K562 (cell line): ENCODE results near the gene RXRB. TPM values are rescaled to one million over a fixed set of nuclear protein-coding genes. Genes with fewer than 3 reads are reported as not detected.

ENCODE experiments used
- CBX3 ChIP-seq, 2 experiments: IDR thresholded peaks; 1 replicate in 1 of 2; 2 replicates in 1 of 2; pipeline ENCODE4 v1.6.1; 2012; ENCODE audit warnings: inconsistent platforms in 2 of 2, low read length in 2 of 2, borderline replicate concordance in 1 of 2, control low read depth in 1 of 2
- CCNT2 ChIP-seq: IDR thresholded peaks from 2 replicates; pipeline ENCODE4 v1.6.1; 2011; ENCODE audit warnings: borderline replicate concordance, low read depth, mild to moderate bottlenecking, moderate library complexity, mixed read lengths, low read length; ENCODE audit not compliant: insufficient read length; ENCODE audit errors: extremely low read depth
- ERF ChIP-seq: fragments of 450-650 bp; formaldehyde crosslinking; IDR thresholded peaks from 2 replicates; pipeline ENCODE4 v1.4.0; 2020; ENCODE audit warnings: mild to moderate bottlenecking, mixed read lengths
- ESRRB ChIP-seq: fragments of 250-450 bp; sonication (Bioruptor Pico); IDR thresholded peaks from 2 replicates; pipeline ENCODE4 v1.5.0; 2020; ENCODE audit warnings: mild to moderate bottlenecking, moderate library complexity, borderline replicate concordance
- MLX ChIP-seq, 2 experiments: fragments of 450-650 bp in 1 of 2; sonication (generic) in 1 of 2; formaldehyde crosslinking; conservative IDR thresholded peaks; 2 replicates each; pipeline versions ENCODE4 v1.4.0 to v1.8.1; 2020 to 2022; ENCODE audit warnings: mild to moderate bottlenecking in 1 of 2, missing genetic modification reagents in 1 of 2
- NFE2 ChIP-seq: IDR thresholded peaks from 2 replicates; pipeline ENCODE4 v1.6.1; 2014; ENCODE audit warnings: antibody characterized with exemption, low read depth
- RFX1 ChIP-seq: fragments of 450-650 bp; IDR thresholded peaks from 2 replicates; pipeline ENCODE4 v1.6.1; 2016; ENCODE audit warnings: mild to moderate bottlenecking, moderate library complexity
- TFE3 ChIP-seq: fragments of 450-650 bp; formaldehyde crosslinking; IDR thresholded peaks from 2 replicates; pipeline ENCODE4 v1.4.0; 2020; ENCODE audit warnings: mild to moderate bottlenecking, mixed read lengths
- THRAP3 ChIP-seq: fragments of 450-650 bp; IDR thresholded peaks from 2 replicates; pipeline ENCODE4 v1.6.1; 2016; ENCODE audit warnings: mild to moderate bottlenecking, inconsistent platforms, borderline replicate concordance
- ZBTB7A ChIP-seq: IDR thresholded peaks from 2 replicates; pipeline ENCODE4 v1.6.1; 2011; ENCODE audit warnings: low read depth, mild to moderate bottlenecking, low read length, moderate library complexity, borderline replicate concordance; ENCODE audit not compliant: control insufficient read depth
- ZNF354B ChIP-seq: fragments of 250-450 bp; sonication (Bioruptor Pico); IDR thresholded peaks from 2 replicates; pipeline ENCODE4 v1.4.0; 2020
- ZNF444 ChIP-seq: fragments of 250-450 bp; sonication (Bioruptor Pico); IDR thresholded peaks from 2 replicates; pipeline ENCODE4 v1.4.0; 2020; ENCODE audit warnings: mild to moderate bottlenecking, moderate library complexity
- ZNF780A ChIP-seq: fragments of 250-450 bp; sonication (Bioruptor Pico); IDR thresholded peaks from 2 replicates; pipeline ENCODE4 v1.5.0; 2021; ENCODE audit warnings: mild to moderate bottlenecking
- polyA plus RNA-seq, 8 experiments: library from polyadenylated mRNA; depleted of rRNA in 4 of 8; stranded (reverse) in 5 of 8; unstranded in 3 of 8; fragments of >200 nt; fragmentation: Nextera tagmentation in 2 of 8; fragmentation: Illumina TruSeq in 1 of 8; extraction: Ambion mirVana in 2 of 8; extraction: Trizol in 1 of 8; gene quantifications; 2 replicates each; pipeline versions ENCODE4 v1.2.1 to v1.2.3, GENCODE V29; 2011 to 2014; ENCODE audit warnings: inconsistent platforms in 1 of 8, missing spikeins in 1 of 8
- total RNA-seq, 7 experiments: library from RNA; depleted of rRNA in 6 of 7; stranded (reverse); fragments of >200 nt in 6 of 7; fragmentation: Illumina TruSeq in 2 of 7; extraction: Trizol in 2 of 7; gene quantifications; 2 replicates each; pipeline versions ENCODE4 v1.2.1 to v1.2.3, GENCODE V29; 2011 to 2021; ENCODE audit warnings: low replicate concordance in 1 of 7
- TF ChIP-seq, protein P1 (sequence below), 3 experiments: fragments of 200-800 bp in 1 of 3; sonication (Bioruptor generic) in 1 of 3; sonication (generic) in 1 of 3; formaldehyde crosslinking in 1 of 3; IDR thresholded peaks; 2 replicates each; pipeline versions ENCODE4 v1.6.1 to v1.8.0; 2016 to 2022; ENCODE audit warnings: mild to moderate bottlenecking in 2 of 3, missing compliant biosample characterization in 2 of 3, missing genetic modification characterization in 2 of 3, missing genetic modification reagents in 1 of 3
- TF ChIP-seq, protein P2 (sequence below): sonication (generic); formaldehyde crosslinking; IDR thresholded peaks from 2 replicates; pipeline ENCODE4 v1.8.0; 2023; ENCODE audit warnings: mild to moderate bottlenecking, missing genetic modification reagents
- TF ChIP-seq, protein P3 (sequence below): fragments of 200-800 bp; sonication (Bioruptor generic); IDR thresholded peaks from 2 replicates; pipeline ENCODE4 v1.6.1; 2017; ENCODE audit warnings: missing genetic modification characterization, missing compliant biosample characterization

Gene RXRB
- total and polyA plus RNA-seq, 9 of the 15 experiments (the other 6 are each of a cell fraction or from before 2014, with no cell fraction given), result 0.76 to 35.5 (median 18.4) TPM

DNA sequence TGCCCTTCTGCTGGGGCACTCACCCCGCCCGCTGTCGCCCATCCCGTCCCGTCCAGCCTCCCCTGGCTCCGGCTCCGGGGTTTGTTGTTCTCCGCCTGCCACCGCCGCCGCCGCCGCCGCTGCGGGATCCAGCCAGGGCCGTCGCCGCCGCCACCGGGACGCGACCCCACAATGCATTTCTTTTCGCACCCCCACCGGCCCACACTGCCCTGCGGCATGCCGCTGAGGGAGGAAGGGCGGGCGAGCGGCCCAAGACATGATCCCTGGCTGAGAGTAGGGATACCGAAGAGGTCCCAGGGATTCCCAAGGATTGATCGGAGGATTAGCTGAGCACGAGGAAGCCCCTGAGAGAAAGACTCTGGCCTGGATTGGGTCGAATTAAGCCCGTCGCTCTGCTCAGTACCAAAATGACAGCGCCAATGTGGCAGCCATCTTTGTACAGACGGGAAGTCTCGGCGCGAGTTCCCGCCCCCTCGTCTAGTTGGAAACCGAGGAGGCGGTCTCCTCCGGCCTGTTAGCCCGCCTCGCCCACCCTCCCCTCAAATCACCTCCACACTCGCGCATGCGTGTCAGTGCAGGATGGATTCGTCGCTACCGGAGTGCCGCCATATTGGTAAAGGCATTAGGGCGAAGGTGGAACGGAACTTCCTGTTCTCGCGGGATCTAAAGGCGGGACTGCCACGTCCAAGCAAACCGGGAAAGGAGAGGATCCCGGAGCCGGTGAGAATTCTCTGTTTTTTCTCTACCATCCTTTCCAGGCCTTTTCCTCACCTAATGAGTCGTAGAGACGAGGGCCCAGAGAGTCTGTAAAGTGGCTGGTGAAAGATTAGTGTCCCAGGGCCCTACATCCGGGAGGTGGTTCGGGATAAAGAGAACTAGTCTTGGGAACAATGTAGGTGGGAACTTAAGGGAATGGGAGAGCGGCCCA, at the start of gene RXRB, which contains the start of gene SLC39A7 (continued):
- TF ChIP-seq NFE2 (peak; percentile 16; the same call in 1 of the 2 replicates), RFX1 (no peak), ZNF780A (CRISPR knock-in tag) (no peak), ERF (CRISPR knock-in tag) (peak; percentile 93), ESRRB (CRISPR knock-in tag) (no peak), ZNF444 (no peak), ZBTB7A (peak; percentile 68; the same call in 1 of the 2 replicates), ZNF354B (CRISPR knock-in tag) (no peak), TFE3 (CRISPR knock-in tag) (no peak), THRAP3 (no peak), CBX3 (IDR thresholded peaks at IDR 0.05; ENCODE audit: borderline replicate concordance in 1 of 2, low read length in 2 of 2) (peak in 1 of 2 experiments; percentile 80; a peak in 1 of 3 replicates), MLX (CRISPR knock-in tag; conservative IDR thresholded peaks at IDR 0.05) (peak; percentile 83 to 92; a peak in 2 of 4 replicates), CCNT2 (peak; percentile 93)
- TF ChIP-seq, protein P1, sequence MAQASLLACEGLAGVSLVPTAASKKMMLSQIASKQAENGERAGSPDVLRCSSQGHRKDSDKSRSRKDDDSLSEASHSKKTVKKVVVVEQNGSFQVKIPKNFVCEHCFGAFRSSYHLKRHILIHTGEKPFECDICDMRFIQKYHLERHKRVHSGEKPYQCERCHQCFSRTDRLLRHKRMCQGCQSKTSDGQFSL (CRISPR knock-in tag; IDR thresholded peaks at IDR 0.05), result peak; percentile 99
- TF ChIP-seq, protein P1 (tag; IDR thresholded peaks at IDR 0.05), result peak in 1 of 2 experiments; percentile 99; a peak in 2 of 4 replicates
- TF ChIP-seq, protein P2, sequence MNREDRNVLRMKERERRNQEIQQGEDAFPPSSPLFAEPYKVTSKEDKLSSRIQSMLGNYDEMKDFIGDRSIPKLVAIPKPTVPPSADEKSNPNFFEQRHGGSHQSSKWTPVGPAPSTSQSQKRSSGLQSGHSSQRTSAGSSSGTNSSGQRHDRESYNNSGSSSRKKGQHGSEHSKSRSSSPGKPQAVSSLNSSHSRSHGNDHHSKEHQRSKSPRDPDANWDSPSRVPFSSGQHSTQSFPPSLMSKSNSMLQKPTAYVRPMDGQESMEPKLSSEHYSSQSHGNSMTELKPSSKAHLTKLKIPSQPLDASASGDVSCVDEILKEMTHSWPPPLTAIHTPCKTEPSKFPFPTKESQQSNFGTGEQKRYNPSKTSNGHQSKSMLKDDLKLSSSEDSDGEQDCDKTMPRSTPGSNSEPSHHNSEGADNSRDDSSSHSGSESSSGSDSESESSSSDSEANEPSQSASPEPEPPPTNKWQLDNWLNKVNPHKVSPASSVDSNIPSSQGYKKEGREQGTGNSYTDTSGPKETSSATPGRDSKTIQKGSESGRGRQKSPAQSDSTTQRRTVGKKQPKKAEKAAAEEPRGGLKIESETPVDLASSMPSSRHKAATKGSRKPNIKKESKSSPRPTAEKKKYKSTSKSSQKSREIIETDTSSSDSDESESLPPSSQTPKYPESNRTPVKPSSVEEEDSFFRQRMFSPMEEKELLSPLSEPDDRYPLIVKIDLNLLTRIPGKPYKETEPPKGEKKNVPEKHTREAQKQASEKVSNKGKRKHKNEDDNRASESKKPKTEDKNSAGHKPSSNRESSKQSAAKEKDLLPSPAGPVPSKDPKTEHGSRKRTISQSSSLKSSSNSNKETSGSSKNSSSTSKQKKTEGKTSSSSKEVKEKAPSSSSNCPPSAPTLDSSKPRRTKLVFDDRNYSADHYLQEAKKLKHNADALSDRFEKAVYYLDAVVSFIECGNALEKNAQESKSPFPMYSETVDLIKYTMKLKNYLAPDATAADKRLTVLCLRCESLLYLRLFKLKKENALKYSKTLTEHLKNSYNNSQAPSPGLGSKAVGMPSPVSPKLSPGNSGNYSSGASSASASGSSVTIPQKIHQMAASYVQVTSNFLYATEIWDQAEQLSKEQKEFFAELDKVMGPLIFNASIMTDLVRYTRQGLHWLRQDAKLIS, result 0 out of 2 replicates have a peak, but pooled peaks have one; percentile 71
- TF ChIP-seq, protein P3, sequence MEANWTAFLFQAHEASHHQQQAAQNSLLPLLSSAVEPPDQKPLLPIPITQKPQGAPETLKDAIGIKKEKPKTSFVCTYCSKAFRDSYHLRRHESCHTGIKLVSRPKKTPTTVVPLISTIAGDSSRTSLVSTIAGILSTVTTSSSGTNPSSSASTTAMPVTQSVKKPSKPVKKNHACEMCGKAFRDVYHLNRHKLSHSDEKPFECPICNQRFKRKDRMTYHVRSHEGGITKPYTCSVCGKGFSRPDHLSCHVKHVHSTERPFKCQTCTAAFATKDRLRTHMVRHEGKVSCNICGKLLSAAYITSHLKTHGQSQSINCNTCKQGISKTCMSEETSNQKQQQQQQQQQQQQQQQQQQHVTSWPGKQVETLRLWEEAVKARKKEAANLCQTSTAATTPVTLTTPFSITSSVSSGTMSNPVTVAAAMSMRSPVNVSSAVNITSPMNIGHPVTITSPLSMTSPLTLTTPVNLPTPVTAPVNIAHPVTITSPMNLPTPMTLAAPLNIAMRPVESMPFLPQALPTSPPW, result peak; percentile 99
